Liver (tissue), 9 donors: ENCODE data around the gene TMEM248. TPM values are rescaled to one million over a fixed set of nuclear protein-coding genes. Genes with fewer than 3 reads are reported as not detected.
"Not testable (repeated sequence)": the region's sequence is repeated elsewhere in the genome, so short reads cannot be mapped to it uniquely, and the experiment has no call there.

Experiments
- DNase-seq: peaks from one replicate; pipeline ENCODE4 v3.0.0-alpha.2; 2017; ENCODE audit warnings: low spot score
- H3K27ac ChIP-seq, 2 donors: one replicate each; pipeline ENCODE4 v1.7.0; 2013; ENCODE audit warnings: inconsistent platforms in 2 of 2, low read length in 2 of 2, control low read depth in 1 of 2, low read depth in 1 of 2, mild to moderate bottlenecking in 1 of 2
- H3K27me3 ChIP-seq, 4 donors: one replicate each; pipeline versions ENCODE4 v1.6.1 to v1.7.0; 2013; ENCODE audit warnings: low read length in 3 of 4, inconsistent platforms in 1 of 4, mild to moderate bottlenecking in 1 of 4, moderate library complexity in 1 of 4; ENCODE audit not compliant: control insufficient read depth in 4 of 4, insufficient read depth in 4 of 4
- H3K36me3 ChIP-seq, 4 donors: one replicate each; pipeline versions ENCODE4 v1.6.1 to v1.7.0; 2013; ENCODE audit warnings: low read length in 3 of 4, mild to moderate bottlenecking in 3 of 4, low read depth in 1 of 4, moderate library complexity in 1 of 4; ENCODE audit not compliant: control insufficient read depth in 4 of 4, insufficient read depth in 3 of 4
- H3K4me1 ChIP-seq, 4 donors: one replicate each; pipeline versions ENCODE4 v1.6.1 to v1.7.0; 2013; ENCODE audit warnings: low read length in 3 of 4, mild to moderate bottlenecking in 3 of 4, moderate library complexity in 1 of 4; ENCODE audit not compliant: control insufficient read depth in 4 of 4, insufficient read depth in 4 of 4
- H3K4me3 ChIP-seq, 3 donors: one replicate each; pipeline versions ENCODE4 v1.6.1 to v1.7.0; 2013; ENCODE audit warnings: low read length in 3 of 3, control low read depth in 1 of 3, low read depth in 1 of 3, mild to moderate bottlenecking in 1 of 3
- H3K9ac ChIP-seq, 2 donors: one replicate each; pipeline ENCODE4 v1.7.0; 2013; ENCODE audit warnings: low read length in 2 of 2, mild to moderate bottlenecking in 2 of 2, moderate library complexity in 2 of 2, control low read depth in 1 of 2, low read depth in 1 of 2
- H3K9me3 ChIP-seq, 4 donors: one replicate each; pipeline versions ENCODE4 v1.6.1 to v1.7.0; 2013; ENCODE audit warnings: low read length in 3 of 4; ENCODE audit not compliant: control insufficient read depth in 4 of 4
- CTCF ChIP-seq: fragments of 150-350 bp; IDR thresholded peaks from 2 replicates; pipeline ENCODE4 v1.5.1; 2017; ENCODE audit warnings: improper control_type of control experiment, low read depth, low read length; ENCODE audit not compliant: missing input control
- EGR1 ChIP-seq, 2 donors: IDR thresholded peaks; 2 replicates each; pipeline ENCODE4 v1.6.1; 2016 to 2018; ENCODE audit warnings: antibody characterized with exemption in 2 of 2, low read depth in 2 of 2
- FOXA2 ChIP-seq: IDR thresholded peaks from 2 replicates; pipeline ENCODE4 v1.6.1; 2016; ENCODE audit warnings: antibody characterized with exemption
- GABPA ChIP-seq, 2 donors: IDR thresholded peaks in 1 of 2; conservative IDR thresholded peaks in 1 of 2; 2 replicates each; pipeline ENCODE4 v1.6.1; 2016; ENCODE audit warnings: antibody characterized with exemption in 2 of 2, mild to moderate bottlenecking in 1 of 2, moderate library complexity in 1 of 2
- HNF4A ChIP-seq, 2 donors: conservative IDR thresholded peaks; 2 replicates each; pipeline ENCODE4 v1.6.1; 2016; ENCODE audit warnings: antibody characterized with exemption in 2 of 2, mild to moderate bottlenecking in 2 of 2
- HNF4G ChIP-seq: IDR thresholded peaks from 2 replicates; pipeline ENCODE4 v1.6.1; 2016; ENCODE audit warnings: antibody characterized with exemption
- JUND ChIP-seq, 2 donors: IDR thresholded peaks; 2 replicates each; pipeline ENCODE4 v1.6.1; 2016; ENCODE audit warnings: antibody characterized with exemption in 2 of 2
- MAX ChIP-seq: IDR thresholded peaks from 2 replicates; pipeline ENCODE4 v1.6.1; 2016; ENCODE audit warnings: antibody characterized with exemption
- NR2F2 ChIP-seq: IDR thresholded peaks from 2 replicates; pipeline ENCODE4 v1.6.1; 2016; ENCODE audit warnings: antibody characterized with exemption
- RAD21 ChIP-seq, 2 donors: IDR thresholded peaks; 2 replicates each; pipeline ENCODE4 v1.6.1; 2016; ENCODE audit warnings: antibody characterized with exemption in 2 of 2, mild to moderate bottlenecking in 2 of 2
- REST ChIP-seq: IDR thresholded peaks from 2 replicates; pipeline ENCODE4 v1.6.1; 2016; ENCODE audit warnings: antibody characterized with exemption, mild to moderate bottlenecking
- RXRA ChIP-seq, 2 donors: IDR thresholded peaks; 2 replicates each; pipeline ENCODE4 v1.6.1; 2017 to 2018; ENCODE audit warnings: antibody characterized with exemption in 2 of 2, mild to moderate bottlenecking in 1 of 2
- TAF1 ChIP-seq: conservative IDR thresholded peaks from 2 replicates; pipeline ENCODE4 v1.6.1; 2016; ENCODE audit warnings: antibody characterized with exemption, mild to moderate bottlenecking
- YY1 ChIP-seq: IDR thresholded peaks from 2 replicates; pipeline ENCODE4 v1.6.1; 2016; ENCODE audit warnings: antibody characterized with exemption, mild to moderate bottlenecking
- ZBTB33 ChIP-seq: IDR thresholded peaks from 2 replicates; pipeline ENCODE4 v1.6.1; 2016; ENCODE audit warnings: antibody characterized with exemption
- WGBS: extraction: QIAGEN DNeasy Blood & Tissue Kit; methylation state at CpG from one replicate; pipeline ENCODE4 v1.1.7; 2013; 5-methylcytosine and 5-hydroxymethylcytosine counted together
- polyA plus RNA-seq, 2 donors: library from polyadenylated mRNA; stranded (reverse) in 1 of 2; unstranded in 1 of 2; fragments of 200-250 nt in 1 of 2; fragments of >200 nt in 1 of 2; fragmentation: Nextera tagmentation in 1 of 2; extraction: Ambion mirVana in 1 of 2; gene quantifications; one replicate each; pipeline versions ENCODE4 v1.2.1 to v1.2.3, GENCODE V29; 2013 to 2015
- total RNA-seq, 2 donors: library from RNA; depleted of rRNA; stranded (reverse); fragments of >200 nt; gene quantifications; one replicate each; pipeline ENCODE4 v1.2.3, GENCODE V29; 2014
- donor health status: healthy.
- donor health status: healthy.
- donor health status: healthy.
- donor health status: healthy.
- donor health status: healthy.

Gene TMEM248
- total and polyA plus RNA-seq, 4 donors = 31.4 to 45.6 (median 41.6) TPM

GRCh38 chr7:66967029-66967428 lies 46.0 kb downstream of the TMEM248 start:
- WGBS = 88% methylated on average over 6 of the region's 6 CpGs
- no peak overlapping the region for H3K27ac ChIP-seq
- H3K9me3 ChIP-seq = no peaks in the 10 kb centered on the region
- no peak overlapping the region for H3K9ac ChIP-seq
- H3K4me1 ChIP-seq = no peaks in the 10 kb centered on the region
- H3K4me3 ChIP-seq = no peak overlapping the region
- H3K36me3 ChIP-seq = no peaks in the 10 kb centered on the region
- TF ChIP-seq NR2F2 (no peak), REST (no peak), RXRA (IDR thresholded peaks at IDR 0.05) (no peak), HNF4A (conservative IDR thresholded peaks at IDR 0.05) (no peak), YY1 (no peak), CTCF (no peak), JUND (IDR thresholded peaks at IDR 0.05) (no peak)
- DNase-seq = no peak
- H3K27me3 ChIP-seq = no peaks in the 10 kb centered on the region

GRCh38 chr7:66969001-66969400 lies 48.0 kb downstream of the TMEM248 start:
- not testable (repeated sequence) for H3K4me3 ChIP-seq, H3K27ac ChIP-seq, H3K9ac ChIP-seq, H3K27me3 ChIP-seq, H3K9me3 ChIP-seq, DNase-seq, H3K4me1 ChIP-seq, H3K36me3 ChIP-seq
- 96% methylated on average over 5 of the region's 5 CpGs for WGBS

GRCh38 chr7:66970310-66970709 lies 49.3 kb downstream of the TMEM248 start:
- WGBS = 76% methylated on average over 5 of the region's 5 CpGs
- no peak for DNase-seq
- Histone ChIP-seq H3K27ac (no peak overlapping the region), H3K9me3 (no peaks in the 10 kb centered on the region), H3K4me1 (no peaks in the 10 kb centered on the region), H3K36me3 (no peaks in the 10 kb centered on the region), H3K4me3 (no peak overlapping the region), H3K9ac (no peak overlapping the region), H3K27me3 (no peaks in the 10 kb centered on the region)
- TF ChIP-seq TAF1 (no peak), YY1 (no peak), REST (no peak), NR2F2 (no peak), RAD21 (IDR thresholded peaks at IDR 0.05) (no peak), EGR1 (IDR thresholded peaks at IDR 0.05; ENCODE audit: low read depth in 2 of 2) (no peak), HNF4G (no peak), FOXA2 (no peak), ZBTB33 (no peak), MAX (no peak), RXRA (IDR thresholded peaks at IDR 0.05) (no peak), GABPA (IDR thresholded peaks at IDR 0.05 in 1 of 2, conservative IDR thresholded peaks at IDR 0.05 in 1 of 2) (no peak)
